K562 (cell line): ENCODE measurements around the gene TRIM69. TPM values are rescaled to one million over a fixed set of nuclear protein-coding genes. Genes with fewer than 3 reads are reported as not detected.

Experiments used
- AFF1 ChIP-seq, 2 experiments: fragments of 450-650 bp; IDR thresholded peaks; 2 replicates each; pipeline ENCODE4 v1.6.1; 2018; ENCODE audit warnings: mild to moderate bottlenecking in 2 of 2, low read depth in 1 of 2; ENCODE audit not compliant: partially characterized antibody in 2 of 2
- ATF1 ChIP-seq, 2 experiments: fragments of 450-650 bp in 1 of 2; IDR thresholded peaks; 2 replicates each; pipeline ENCODE4 v1.6.1; 2016; ENCODE audit warnings: missing compliant biosample characterization in 1 of 2, missing genetic modification characterization in 1 of 2
- CBX3 ChIP-seq, 2 experiments: IDR thresholded peaks; 1 replicate in 1 of 2; 2 replicates in 1 of 2; pipeline ENCODE4 v1.6.1; 2012; ENCODE audit warnings: inconsistent platforms in 2 of 2, low read length in 2 of 2, borderline replicate concordance in 1 of 2, control low read depth in 1 of 2
- CREBBP ChIP-seq: IDR thresholded peaks from one replicate; pipeline ENCODE4 v1.6.1; 2012; ENCODE audit warnings: low read depth, mild to moderate bottlenecking, control low read depth, inconsistent platforms, low read length
- CREM ChIP-seq: IDR thresholded peaks from 2 replicates; pipeline ENCODE4 v1.6.1; 2014; ENCODE audit warnings: antibody characterized with exemption, low read depth
- ELF1 ChIP-seq: fragments of 200-800 bp; sonication (Bioruptor generic); IDR thresholded peaks from 2 replicates; pipeline ENCODE4 v1.6.1; 2016; ENCODE audit warnings: missing genetic modification characterization, missing compliant biosample characterization
- FOXK2 ChIP-seq, 2 experiments: fragments of 450-650 bp; IDR thresholded peaks in 1 of 2; conservative IDR thresholded peaks in 1 of 2; 2 replicates each; pipeline ENCODE4 v1.6.1; 2016; ENCODE audit warnings: low read depth in 2 of 2, mild to moderate bottlenecking in 1 of 2
- MCM7 ChIP-seq, 2 experiments: fragments of 450-650 bp; IDR thresholded peaks; 2 replicates each; pipeline ENCODE4 v1.6.1; 2016 to 2018
- MXD1 ChIP-seq: fragments of 250-450 bp; sonication (Bioruptor Pico); IDR thresholded peaks from 2 replicates; pipeline ENCODE4 v1.8.0; 2021; ENCODE audit warnings: borderline replicate concordance, mild to moderate bottlenecking, moderate library complexity; ENCODE audit not compliant: poor library complexity, severe bottlenecking
- NR3C1 ChIP-seq: sonication (generic); formaldehyde crosslinking; IDR thresholded peaks from 2 replicates; pipeline ENCODE4 v1.8.1; 2022; ENCODE audit warnings: missing genetic modification reagents
- PCBP1 ChIP-seq: fragments of 200-400 bp; formaldehyde crosslinking; IDR thresholded peaks from 2 replicates; pipeline ENCODE4 v1.6.1; 2018; ENCODE audit warnings: mild to moderate bottlenecking, low read depth, low read length; ENCODE audit not compliant: poor library complexity, severe bottlenecking
- SMARCA5 ChIP-seq: fragments of 450-650 bp; IDR thresholded peaks from 2 replicates; pipeline ENCODE4 v1.6.1; 2016
- ZBTB40 ChIP-seq, 2 experiments: fragments of 450-650 bp in 1 of 2; sonication (generic) in 1 of 2; formaldehyde crosslinking in 1 of 2; IDR thresholded peaks; 2 replicates each; pipeline versions ENCODE4 v1.7.1 to v1.9.0; 2016 to 2022; ENCODE audit warnings: inconsistent platforms in 1 of 2, mild to moderate bottlenecking in 1 of 2, missing genetic modification reagents in 1 of 2
- polyA plus RNA-seq, 8 experiments: library from polyadenylated mRNA; depleted of rRNA in 4 of 8; stranded (reverse) in 5 of 8; unstranded in 3 of 8; fragments of >200 nt; fragmentation: Nextera tagmentation in 2 of 8; fragmentation: Illumina TruSeq in 1 of 8; extraction: Ambion mirVana in 2 of 8; extraction: Trizol in 1 of 8; gene quantifications; 2 replicates each; pipeline versions ENCODE4 v1.2.1 to v1.2.3, GENCODE V29; 2011 to 2014; ENCODE audit warnings: inconsistent platforms in 1 of 8, missing spikeins in 1 of 8
- total RNA-seq, 7 experiments: library from RNA; depleted of rRNA in 6 of 7; stranded (reverse); fragments of >200 nt in 6 of 7; fragmentation: Illumina TruSeq in 2 of 7; extraction: Trizol in 2 of 7; gene quantifications; 2 replicates each; pipeline versions ENCODE4 v1.2.1 to v1.2.3, GENCODE V29; 2011 to 2021; ENCODE audit warnings: low replicate concordance in 1 of 7

Gene TRIM69
- total and polyA plus RNA-seq, 9 of the 15 experiments (the other 6 are each of a cell fraction or from before 2014, with no cell fraction given) = 1.0 to 4.3 (median 2.3) TPM

- TF ChIP-seq AFF1 (IDR thresholded peaks at IDR 0.05; ENCODE audit: low read depth in 1 of 2, partially characterized antibody in 2 of 2) = peak; percentile 39 to 47
- no peak for TF ChIP-seq MCM7 (IDR thresholded peaks at IDR 0.05)
- no peak for TF ChIP-seq NR3C1
- TF ChIP-seq PCBP1 = no peak
- TF ChIP-seq CREBBP = no peak
- TF ChIP-seq ZBTB40 (IDR thresholded peaks at IDR 0.05) = 0 out of 2 replicates have a peak, but pooled peaks have one; percentile 34
- no peak for TF ChIP-seq ZBTB40 (CRISPR knock-in tag; IDR thresholded peaks at IDR 0.05)
- TF ChIP-seq CREM = no peak
- TF ChIP-seq ELF1 (tag) = peak; percentile 42; the same call in 1 of the 2 replicates
- peak; percentile 30 for TF ChIP-seq MXD1
- TF ChIP-seq FOXK2 (conservative IDR thresholded peaks at IDR 0.05 in 1 of 2, IDR thresholded peaks at IDR 0.05 in 1 of 2; ENCODE audit: low read depth in 2 of 2) = peak; percentile 83 to 86
- TF ChIP-seq ATF1 (CRISPR knock-in tag; IDR thresholded peaks at IDR 0.05) = no peak
- TF ChIP-seq ATF1 (tag; IDR thresholded peaks at IDR 0.05) = no peak
- 0 out of 2 replicates have a peak, but pooled peaks have one; percentile 34 for TF ChIP-seq SMARCA5
- no peak for TF ChIP-seq CBX3 (IDR thresholded peaks at IDR 0.05; ENCODE audit: borderline replicate concordance in 1 of 2, low read length in 2 of 2)
Measured at GRCh38 chr15:44712346-44713005, 23.9 kb upstream of the TRIM69 start (continued).
